ENCODE data around the gene FAM170B. TPM values are rescaled to one million over a fixed set of nuclear protein-coding genes. Genes with fewer than 3 reads are reported as not detected.

FAM170B gene
- polyA plus RNA-seq (ENCODE audit: insufficient read length in 4 of 4): not detected

DNA sequence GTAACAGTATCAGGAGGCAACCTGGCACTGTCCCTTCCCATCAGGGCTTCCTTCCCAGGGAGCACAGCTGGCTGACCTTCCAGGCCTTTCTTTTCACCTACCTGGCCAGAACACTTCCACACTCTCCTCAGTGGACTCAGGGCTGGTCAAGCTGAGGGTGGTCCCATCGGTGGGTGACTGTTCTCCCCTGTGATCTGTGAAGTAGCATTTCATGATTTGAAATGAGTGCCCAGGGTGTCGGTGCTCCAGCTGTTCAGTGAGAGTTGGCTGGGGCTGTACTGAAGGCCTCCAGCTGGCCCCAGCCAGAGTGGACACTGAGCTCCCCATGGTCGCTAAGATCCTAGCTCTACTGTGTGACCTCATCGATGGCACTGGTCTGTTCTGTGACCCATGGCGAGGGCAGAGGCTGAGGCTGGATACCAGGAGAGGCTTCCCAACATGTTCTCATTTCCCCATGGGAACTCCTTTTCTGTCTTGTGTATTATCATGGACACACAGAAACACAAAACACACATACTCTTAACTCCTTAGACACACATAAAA, at the start of gene FAM170B:
Gene FAM170B, minus strand, starts transcription at position 316 of the 543 bp plus-strand sequence. Its CDS starts 103 bp downstream, at position 213.
- no peak for DNase-seq (ENCODE audit: low read depth in 4 of 4, low spot score in 3 of 4)

DNA sequence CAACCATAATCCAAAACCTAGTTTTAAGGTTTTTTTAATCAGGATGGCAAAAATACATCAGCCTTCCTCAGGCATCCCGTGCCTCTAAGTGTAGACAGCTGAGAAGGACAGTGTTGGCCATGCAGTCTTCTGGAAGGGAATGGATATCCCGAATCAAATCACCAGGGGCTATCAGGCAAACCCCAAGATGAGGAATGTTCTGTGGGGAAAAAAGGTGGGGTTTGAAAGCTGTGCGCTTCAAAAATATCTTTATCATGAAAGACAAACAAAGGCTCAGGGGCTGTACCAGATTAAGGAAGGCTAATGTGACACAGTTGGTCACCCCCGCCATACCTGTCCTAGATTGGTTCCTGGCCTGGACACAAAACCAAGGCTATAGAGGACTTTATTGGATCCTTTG, 49.0 kb upstream of the FAM170B start:
- DNase-seq (ENCODE audit: low read depth in 4 of 4, low spot score in 3 of 4): no peak

DNA sequence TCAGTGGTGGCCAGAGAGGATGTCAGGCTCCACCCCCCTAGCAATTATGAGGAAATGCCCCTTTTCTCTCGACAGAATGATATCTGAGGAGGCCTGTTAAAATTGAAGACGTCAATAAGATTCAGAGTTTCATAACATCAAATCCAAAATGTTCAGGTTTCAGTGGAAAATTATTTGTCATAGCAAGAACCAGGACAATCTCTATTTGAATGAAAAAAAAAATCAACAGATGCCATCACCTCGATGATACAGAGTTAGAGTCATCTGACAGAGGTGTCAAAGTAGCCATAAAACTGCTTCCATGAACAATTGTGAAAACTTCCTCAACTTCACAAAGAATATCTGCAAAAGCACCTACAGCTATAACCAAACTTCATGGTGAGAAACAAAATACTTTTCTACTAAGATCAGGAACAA, 46.6 kb upstream of the FAM170B start:
- no peak for DNase-seq (ENCODE audit: low read depth in 4 of 4, low spot score in 3 of 4)

DNA sequence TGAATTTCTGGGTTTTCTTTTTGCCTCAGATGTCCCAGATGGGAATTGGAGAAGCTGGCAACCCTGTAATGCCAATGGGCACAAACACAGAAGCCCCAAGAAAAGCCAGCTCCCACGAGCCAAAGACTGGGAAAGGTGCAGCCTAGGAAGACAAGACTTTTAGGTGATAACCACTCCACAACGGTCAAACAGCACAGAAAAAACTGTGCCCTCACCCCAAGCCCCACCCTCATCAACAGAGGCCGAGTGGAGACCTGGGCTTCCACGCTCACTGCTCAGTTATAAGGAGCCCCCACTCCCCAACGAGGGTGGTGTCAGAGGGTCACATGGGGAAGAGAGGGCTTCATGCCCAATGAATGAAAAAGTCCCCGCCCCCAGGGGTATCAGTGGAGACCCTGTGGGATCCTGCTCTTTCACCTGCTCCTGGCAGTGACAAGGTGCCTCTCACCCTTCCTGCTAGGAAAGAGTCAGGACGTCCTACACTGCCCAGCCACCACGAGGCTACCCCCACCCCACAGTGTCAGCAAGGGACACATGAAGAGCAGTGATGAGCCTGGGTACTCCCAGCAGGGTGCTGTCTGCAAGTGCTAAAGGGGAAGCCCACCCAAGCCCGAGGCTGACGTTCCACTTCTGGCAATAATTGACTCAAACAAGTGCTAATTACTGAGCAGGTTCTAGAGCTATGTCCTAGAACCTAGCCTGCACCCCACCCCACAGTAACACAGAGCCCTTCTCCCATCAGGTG, 46.0 kb upstream of the FAM170B start:
- no peak for DNase-seq (ENCODE audit: low read depth in 4 of 4, low spot score in 3 of 4)

DNA sequence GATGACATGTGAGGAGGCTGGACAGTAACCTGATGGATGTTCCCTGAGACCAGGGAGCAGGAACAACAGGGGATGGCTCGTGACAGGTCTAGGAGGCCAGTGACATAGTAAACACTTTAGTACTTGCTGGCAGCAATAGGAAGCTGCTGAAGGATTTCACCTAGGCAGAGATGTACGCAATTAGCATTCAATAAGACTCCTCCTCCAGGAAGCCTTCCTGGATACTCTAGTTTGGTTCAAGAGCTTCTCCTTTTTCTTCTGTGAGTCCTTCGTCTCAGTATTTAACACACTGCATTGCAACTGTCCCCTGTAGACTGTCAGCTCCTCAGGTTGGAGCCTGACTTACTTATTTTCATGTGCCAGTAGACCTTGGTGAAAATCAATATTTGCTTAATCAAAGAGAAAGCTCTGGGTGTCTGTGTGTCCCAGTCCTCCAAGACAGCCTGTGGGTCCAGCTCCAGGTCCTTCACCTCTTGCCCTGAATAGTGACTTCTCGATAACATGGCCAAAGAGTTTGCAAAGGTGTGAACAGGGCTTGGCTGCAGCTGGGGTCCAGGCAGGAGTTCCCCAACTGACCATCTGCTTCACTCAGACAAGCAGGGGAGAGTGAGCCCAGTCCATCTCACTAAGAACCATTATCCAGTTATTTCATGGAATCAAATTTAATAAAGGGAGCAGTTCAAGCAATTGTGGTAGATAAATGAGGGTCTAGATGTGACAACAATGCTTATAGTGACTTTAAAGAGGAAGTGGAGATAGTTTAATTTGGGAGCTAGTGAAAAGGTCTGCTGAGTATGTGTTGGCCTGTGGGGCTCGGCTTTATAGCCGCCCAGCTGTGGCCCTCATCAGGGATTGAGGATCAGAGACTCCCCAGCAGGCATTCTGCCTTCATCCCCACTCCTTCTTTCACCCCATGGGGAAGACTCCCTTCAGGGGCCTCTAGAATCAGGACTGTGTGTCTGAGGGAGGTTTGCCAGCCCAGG, 45.0 kb upstream of the FAM170B start:
- no peak for DNase-seq (ENCODE audit: low read depth in 4 of 4, low spot score in 3 of 4)

DNA sequence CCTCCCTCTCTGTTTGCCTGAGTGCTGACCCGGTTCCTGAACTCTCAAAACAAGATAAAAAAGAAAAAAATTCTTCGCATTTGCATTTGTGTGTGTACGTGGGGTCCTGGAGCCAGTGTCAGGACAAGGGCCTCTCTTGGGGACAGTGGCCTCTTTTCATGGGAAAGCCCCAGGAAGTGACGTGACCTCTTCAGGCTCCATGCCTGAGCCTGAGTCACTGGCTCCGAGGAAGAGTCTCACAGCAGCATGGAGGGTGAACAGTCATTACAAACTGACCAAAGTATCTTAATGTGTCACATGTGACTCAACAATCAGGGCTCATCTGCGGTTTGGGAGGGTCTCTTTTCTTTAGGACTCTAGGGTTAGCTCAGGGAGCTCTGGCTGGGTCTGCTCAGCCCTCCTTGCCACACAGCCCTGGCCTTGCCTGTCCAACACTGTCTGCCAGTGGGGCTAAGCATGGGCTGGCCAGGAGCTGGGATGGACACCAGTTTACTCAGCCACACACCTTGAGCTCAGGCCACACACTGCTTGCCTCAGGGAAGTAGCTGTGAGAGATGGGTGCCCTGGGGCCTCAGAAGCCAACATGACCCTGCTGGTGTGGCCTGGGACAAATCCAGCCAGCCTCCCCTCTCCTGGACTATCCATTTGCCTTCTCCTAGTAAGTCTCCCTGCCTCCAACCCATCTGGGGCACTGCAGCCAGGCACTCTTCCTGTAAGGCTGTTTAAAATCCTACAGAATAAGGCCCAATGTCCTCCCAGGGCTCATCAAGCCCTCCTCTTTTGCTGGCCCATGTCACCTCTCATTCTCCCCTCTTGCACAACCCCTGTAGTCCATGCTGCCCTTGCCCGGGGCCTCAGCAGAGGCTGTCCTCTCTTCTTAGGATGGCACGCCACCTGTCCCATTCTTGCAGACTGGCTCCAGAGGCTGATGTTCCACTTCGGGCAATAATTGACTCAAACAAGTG, 43.9 kb upstream of the FAM170B start:
- DNase-seq (ENCODE audit: low read depth in 4 of 4, low spot score in 3 of 4): no peak

DNA sequence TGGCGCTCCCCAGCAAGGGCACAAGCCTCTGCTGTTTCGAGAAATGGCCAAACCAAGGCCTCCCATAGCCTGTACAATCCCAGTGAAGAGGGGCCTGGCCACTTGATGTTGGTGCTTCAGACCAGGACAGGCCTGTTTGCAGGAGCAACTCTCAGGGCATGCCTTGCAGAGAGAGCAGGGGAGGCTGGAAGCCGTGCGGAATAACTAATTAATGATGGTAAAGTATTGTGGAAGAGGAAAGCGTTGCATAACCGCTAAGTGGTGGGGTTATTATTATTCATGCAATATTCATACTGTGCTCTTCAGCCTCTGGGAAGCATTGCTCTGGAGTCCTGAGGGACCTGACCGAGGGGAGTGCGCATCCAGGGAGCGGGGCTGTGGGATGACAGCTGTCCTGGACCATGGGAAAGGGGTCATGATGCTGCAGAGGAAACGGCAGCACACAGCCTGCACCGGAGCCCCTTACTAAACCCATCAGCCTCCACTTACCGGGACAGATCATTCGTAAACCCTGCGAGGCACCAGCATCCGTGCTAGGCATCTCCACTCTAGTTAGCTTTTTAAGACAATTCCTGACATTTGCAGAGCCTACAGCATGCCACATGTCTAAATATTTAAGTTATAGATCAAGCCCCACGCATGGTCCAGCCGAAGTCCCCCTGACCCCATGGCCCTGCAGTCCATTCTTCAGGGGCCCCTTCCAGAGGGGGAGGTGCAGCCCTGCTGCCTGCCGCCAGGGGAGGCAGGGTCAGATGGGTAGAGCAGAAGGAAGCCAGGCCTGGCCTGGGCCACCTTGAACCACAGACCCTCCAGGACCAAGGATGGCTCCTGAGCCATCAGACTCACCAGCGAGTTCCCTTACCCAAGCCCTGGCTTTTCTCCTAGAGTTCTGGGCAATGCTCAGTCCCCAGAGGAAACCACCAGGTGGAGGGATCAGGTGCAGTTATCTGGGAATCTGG, 42.8 kb upstream of the FAM170B start:
- DNase-seq (ENCODE audit: low read depth in 4 of 4, low spot score in 3 of 4): no peak

DNA sequence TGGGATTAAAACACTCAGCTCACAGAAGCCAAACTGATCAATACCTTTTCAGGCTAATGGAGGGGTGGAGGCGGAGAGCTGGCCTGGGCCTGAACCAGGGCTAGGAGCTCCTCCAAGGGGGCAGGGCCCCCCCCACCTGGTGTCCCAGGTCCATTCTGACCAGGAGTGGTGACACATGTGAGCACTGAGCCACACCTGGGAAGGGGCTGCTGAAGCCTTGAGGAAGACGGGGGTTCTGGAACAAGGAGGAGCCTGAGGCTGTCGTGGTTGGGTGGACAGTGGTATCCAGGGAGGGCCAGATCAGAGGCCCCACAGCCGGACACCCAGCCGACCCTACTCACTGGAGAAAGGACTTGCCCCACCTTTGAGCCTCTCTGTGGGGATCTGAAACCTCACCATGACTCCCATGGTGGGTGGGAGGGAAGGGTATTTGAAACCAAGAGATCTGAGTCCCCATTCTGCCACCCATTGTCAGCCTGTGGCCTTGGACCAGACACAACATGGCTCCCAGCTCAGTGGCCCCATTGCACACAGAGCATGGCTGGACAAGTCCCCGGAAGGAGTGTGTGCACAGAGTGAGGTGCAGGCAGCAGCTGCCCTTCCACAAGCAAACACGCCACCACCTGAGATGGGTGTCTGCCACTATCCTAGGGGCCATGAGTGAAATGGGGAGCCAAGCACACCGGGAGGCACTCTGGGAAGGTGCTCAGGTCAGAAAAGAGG, 41.9 kb upstream of the FAM170B start:
- DNase-seq (ENCODE audit: low read depth in 4 of 4, low spot score in 3 of 4): no peak

DNA sequence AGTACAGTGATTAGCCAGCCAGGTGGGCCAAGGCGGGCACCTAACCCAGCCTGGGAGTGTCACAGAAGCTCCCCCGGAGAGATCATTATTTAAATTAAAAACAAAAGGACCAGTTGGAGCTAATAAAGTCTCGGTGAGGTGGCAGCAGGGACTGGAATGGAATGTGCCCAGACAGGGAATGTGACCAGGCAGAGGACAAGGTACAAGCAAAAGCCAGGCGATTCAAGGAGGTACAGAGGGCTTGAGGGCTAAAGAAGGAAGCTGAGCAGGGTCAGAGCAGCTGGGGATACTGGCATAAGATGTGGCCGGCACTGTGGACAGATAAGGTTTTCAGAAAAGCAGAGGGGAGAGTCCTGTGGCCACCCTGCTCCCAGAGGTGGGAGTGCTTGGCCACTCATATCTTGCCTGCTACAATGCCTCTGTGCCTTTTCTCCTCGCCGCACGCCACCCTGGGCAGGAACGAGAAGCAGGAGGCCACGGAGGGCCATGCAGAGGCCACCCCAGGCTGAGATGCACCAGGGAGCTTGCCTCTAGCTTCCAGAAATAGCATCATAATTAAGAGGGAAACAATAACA, 41.2 kb upstream of the FAM170B start:
- no peak for DNase-seq (ENCODE audit: low read depth in 4 of 4, low spot score in 3 of 4)

DNA sequence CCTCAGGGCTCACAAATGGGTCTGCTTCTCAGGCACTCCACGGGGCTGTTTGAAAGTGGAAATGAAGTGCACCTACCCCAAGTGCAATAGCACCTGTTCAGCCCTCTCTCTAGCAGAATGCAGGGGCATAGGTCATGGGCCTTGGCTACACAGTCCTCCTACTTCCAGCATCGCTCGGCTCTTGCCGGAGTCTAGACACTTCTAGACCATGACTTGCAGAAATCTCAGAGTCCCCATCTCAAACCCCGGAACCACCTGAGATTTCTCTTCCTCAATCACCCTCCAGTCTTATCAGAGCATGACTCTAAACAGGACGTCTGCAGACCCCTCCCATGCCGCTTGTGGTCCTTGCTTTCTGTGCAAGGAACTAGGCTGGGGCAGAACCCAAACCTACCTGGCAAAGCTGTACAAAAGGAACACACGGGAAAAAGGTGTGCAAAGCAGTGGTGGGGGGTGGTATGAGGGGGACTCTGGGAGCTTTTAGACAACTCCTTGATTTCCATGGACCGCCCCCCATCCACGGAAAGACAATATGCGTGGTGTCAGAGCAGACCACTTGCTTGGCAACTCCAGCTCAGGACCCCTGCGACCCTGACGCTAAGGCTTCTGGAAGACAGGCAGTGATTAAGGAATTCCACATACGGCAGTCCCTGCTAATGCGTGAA, 40.6 kb upstream of the FAM170B start:
- no peak for DNase-seq (ENCODE audit: low read depth in 4 of 4, low spot score in 3 of 4)

DNA sequence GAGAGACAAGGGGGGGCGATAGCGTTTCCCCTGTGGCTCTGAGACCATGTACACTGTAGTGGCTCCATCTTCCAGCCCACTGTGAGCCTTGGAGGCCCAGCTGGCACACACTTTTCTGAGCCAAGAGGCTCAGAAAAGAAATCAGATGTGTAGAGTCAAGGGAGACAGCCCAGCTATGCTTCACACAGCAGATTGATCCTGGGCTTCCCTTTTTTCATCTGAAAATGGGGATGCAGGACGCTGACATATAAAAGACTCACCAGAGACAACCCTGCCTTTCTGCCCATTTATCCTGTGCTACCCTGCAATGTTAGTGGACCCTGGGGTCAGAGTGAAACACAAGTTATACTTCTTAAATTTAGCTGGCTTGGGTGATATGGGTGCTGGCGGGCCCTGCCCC, 40.0 kb upstream of the FAM170B start:
- no peak for DNase-seq (ENCODE audit: low read depth in 4 of 4, low spot score in 3 of 4)

DNA sequence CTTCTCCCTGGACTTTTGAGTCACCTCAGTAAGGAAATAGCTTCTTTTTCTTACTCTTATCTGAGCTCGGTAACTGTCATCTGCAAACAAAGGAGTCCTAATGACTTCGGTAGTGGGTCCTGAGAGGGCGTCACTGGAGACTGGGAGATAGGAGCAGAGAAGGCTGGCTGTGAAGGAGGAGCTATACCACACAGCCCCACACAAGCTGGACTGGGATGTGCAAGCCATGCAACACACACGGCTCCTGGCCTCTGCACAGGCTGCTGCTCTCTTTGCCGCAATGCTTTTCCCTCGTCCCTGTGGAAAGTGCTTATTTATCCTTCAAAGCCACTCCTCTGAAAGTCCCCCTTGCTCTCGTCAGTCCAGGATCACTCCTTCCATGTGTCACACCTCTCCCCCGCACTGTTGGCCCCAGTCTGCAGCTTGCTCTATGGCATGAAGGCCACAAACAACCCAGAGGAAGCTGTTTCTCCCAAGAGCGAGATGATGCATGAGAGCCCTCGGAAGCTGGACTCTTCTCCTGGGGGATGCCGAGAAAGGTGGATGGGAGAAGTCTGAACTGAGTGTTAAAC, 39.5 kb upstream of the FAM170B start:
- no peak for DNase-seq (ENCODE audit: low read depth in 4 of 4, low spot score in 3 of 4)

DNA sequence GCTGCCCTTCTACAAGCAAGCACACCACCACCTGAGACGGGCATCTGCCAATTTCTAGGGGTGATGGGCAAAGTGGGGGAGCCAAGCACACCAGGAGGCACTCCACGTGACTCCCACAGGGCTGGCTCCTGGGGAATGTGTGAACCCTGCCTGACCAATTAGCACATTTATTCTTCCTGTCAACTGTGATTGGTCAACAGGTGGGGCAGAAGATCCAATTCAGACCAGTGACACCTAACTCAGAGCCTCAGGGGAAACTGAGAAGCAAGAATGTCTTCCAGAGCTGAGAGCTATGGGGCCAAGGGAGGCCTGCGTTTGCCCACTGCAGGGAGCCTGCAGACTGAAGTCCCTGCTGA, 38.9 kb upstream of the FAM170B start:
- DNase-seq (ENCODE audit: low read depth in 4 of 4, low spot score in 3 of 4): no peak

DNA sequence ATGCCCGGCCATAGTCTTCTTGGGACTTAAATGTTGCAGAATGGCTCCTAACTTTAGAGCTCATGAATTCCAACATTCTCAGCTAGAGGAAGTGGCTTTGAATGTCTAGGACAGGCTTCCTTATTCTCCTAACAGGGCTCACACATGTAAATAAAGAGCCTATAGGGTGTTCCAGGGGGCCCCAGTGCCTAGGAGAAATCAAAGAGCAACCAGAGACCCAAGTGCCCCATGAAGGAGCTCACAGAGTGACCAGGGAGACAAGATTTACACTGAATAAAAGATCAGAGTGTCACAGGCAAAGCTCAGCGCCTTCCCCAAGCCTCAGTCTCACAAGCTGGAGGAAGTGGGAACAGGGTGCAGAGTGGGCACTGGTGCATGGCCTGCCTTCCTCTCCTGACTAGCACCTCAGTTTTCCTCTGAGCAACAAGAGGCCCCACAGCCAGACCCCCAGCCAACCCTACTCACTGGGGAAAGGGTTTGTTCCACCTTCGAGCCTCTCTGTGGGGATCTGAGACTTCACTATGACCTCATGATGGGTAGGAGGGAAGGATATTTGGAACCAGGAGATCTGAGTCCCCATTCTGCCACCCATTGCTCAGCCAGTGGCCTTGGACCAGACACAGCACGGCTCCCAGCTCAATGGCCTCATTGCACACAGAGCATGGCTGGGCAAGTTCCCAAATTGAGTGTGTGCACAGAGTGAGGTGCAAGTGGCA, 38.4 kb upstream of the FAM170B start:
- no peak for DNase-seq (ENCODE audit: low read depth in 4 of 4, low spot score in 3 of 4)

DNA sequence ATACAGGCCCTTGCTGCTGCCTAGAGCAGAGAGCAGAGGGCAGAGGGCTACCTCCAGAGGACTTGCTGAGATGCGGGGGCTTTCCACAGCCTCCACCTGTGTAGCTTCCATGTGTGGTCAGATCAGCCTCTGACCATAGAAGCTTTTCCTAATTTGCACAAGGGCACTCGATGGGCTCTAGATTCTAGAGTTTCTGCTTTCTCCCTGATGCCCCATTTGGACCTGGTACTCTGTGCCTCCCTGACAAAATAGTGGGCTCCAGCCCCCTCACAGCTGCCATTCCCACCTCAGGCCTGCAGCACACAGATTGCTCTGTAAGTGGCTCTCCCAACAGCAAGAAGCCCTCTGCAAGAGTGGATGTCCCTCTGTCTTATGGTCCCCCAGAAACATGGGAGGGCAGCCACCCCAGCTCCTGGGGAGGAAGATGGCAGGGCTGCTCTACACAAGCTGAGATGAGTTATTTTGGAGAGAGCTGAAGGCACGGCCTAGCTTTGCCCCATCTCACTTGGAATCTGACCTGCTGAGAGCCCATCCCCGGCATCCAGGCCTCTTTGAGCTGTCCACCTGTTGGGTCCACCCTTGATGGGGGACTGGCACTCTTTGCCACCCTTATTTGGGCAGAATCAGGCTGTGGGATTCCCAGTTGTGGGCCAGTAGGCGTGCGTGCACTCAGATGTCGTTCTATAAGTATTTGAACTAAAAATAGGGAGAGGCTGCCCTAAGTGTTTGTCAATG, 37.7 kb upstream of the FAM170B start:
- no peak for DNase-seq (ENCODE audit: low read depth in 4 of 4, low spot score in 3 of 4)

Data from right renal pelvis (tissue), 4 donors.